Measurements from ENCODE around the gene UXS1. TPM values are rescaled to one million over a fixed set of nuclear protein-coding genes. Genes with fewer than 3 reads are reported as not detected.
"Not testable (repeated sequence)": the region's sequence is repeated elsewhere in the genome, so short reads cannot be mapped to it uniquely, and the experiment has no call there.

UXS1 gene
- total and polyA plus RNA-seq, 8 donors, result 4.3 to 23.6 (median 10.4) TPM

DNA sequence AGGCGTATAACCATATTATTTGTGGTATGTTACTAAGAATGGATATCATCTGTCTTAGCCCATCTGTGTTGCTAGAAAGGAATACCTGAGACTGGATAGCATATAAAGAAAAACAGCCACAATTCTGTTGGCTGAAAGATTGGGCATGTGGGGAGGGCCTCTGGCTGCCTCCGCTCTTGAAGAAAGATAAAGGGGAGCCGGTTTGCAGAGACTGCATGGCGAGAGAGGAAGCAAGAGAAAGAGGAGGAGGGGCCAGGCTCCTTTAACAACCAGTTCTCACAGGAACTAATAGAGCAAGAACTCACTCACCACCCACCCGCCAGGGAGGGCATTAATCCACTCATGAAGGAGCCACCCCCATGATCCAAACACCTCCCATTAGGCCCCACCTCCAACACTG lies 29.2 kb upstream of the UXS1 start:
- no peak overlapping the region for H3K27ac ChIP-seq
- FAIRE-seq (no peak), DNase-seq (no peak), ATAC-seq (no peak)
- H3K36me3 ChIP-seq, result no peaks in the 10 kb centered on the region
- no peaks in the 10 kb centered on the region for H3K9me3 ChIP-seq
- intact Hi-C loops (cut with DNase I), result no loop called here
- TF ChIP-seq, protein P1, sequence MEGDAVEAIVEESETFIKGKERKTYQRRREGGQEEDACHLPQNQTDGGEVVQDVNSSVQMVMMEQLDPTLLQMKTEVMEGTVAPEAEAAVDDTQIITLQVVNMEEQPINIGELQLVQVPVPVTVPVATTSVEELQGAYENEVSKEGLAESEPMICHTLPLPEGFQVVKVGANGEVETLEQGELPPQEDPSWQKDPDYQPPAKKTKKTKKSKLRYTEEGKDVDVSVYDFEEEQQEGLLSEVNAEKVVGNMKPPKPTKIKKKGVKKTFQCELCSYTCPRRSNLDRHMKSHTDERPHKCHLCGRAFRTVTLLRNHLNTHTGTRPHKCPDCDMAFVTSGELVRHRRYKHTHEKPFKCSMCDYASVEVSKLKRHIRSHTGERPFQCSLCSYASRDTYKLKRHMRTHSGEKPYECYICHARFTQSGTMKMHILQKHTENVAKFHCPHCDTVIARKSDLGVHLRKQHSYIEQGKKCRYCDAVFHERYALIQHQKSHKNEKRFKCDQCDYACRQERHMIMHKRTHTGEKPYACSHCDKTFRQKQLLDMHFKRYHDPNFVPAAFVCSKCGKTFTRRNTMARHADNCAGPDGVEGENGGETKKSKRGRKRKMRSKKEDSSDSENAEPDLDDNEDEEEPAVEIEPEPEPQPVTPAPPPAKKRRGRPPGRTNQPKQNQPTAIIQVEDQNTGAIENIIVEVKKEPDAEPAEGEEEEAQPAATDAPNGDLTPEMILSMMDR (IDR thresholded peaks at IDR 0.05), result no peak
- 79 to 84% methylated on average over 5 of the region's 5 CpGs for WGBS, 2 donors
- H3K4me3 ChIP-seq, result no peak overlapping the region
- H3K4me1 ChIP-seq, result no peaks in the 10 kb centered on the region
- no peaks in the 10 kb centered on the region for H3K27me3 ChIP-seq

DNA sequence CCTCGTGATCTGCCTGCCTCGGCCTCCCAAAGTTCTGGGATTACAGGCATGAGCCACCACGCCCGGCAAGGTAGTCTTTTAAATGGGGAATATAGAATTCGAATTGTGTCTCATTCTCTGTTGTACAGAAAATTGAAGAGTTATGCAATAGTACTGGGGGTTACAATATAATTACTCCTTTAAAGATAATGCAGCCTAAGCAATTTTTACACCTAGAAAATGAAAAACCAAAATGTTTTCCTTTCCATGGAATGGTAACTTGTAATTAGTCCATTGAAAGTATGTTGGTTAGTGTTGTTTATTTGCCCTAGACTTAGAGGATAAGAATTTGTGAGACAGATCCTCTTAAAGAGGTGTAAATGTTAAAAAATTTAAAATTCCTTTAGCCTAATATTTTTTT lies 28.0 kb upstream of the UXS1 start:
- H3K36me3 ChIP-seq; H3K9me3 ChIP-seq; ATAC-seq; FAIRE-seq; H3K4me1 ChIP-seq; H3K27ac ChIP-seq; intact Hi-C loops (cut with DNase I); H3K27me3 ChIP-seq; H3K4me3 ChIP-seq; DNase-seq: not testable (repeated sequence)
- WGBS, 2 donors, result 93 to 95% methylated on average over 5 of the region's 5 CpGs

DNA sequence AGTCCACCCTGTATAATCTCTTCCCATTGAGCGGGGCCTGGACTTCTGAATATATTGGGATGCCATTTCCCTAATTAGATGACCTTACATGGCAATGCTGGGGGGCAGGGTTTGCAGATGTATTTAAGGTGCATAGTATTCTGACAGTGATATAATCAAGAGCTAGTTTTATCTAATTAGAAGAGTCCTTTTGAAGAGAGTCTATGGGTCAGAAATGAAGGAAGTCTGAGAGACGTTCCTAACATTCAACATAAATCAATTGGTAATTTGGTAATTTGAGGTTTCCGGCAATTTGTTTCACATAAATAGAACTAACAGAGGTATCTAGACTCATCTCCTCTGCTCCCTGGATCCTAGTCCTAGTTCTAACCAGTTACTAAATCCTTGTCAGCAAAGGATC lies 25.7 kb upstream of the UXS1 start:
- intact Hi-C loops (cut with DNase I), result no loop called here
- Histone ChIP-seq H3K27me3 (no peaks in the 10 kb centered on the region), H3K9me3 (no peaks in the 10 kb centered on the region), H3K27ac (no peak overlapping the region), H3K36me3 (no peaks in the 10 kb centered on the region), H3K4me1 (no peaks in the 10 kb centered on the region), H3K4me3 (no peak overlapping the region)
- DNase-seq (no peak), ATAC-seq (no peak), FAIRE-seq (no peak)
- 81 to 91% methylated on average over 3 of the region's 3 CpGs for WGBS, 2 donors
- TF ChIP-seq, protein P1 (IDR thresholded peaks at IDR 0.05), result no peak

DNA sequence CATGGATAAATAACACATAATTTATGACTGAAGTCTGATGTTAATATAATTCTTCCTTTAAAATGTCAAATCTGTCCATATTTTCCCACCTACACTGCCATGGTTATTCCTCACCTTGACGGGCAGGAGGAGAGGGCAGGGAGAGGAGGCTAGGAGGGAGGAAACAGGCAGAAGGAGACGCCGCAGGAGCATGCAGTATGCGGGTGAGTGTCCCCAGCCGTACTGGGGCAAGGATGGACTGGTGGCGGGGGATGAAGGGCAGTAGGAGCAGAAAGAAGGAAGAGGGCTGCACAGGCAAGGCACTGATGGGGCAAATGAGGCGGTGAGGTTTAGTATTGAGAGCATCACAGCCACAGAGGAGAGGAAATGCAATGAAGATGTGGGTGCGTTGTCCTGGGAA lies 25.1 kb upstream of the UXS1 start:
- not testable (repeated sequence) for FAIRE-seq, H3K27ac ChIP-seq, ATAC-seq

DNA sequence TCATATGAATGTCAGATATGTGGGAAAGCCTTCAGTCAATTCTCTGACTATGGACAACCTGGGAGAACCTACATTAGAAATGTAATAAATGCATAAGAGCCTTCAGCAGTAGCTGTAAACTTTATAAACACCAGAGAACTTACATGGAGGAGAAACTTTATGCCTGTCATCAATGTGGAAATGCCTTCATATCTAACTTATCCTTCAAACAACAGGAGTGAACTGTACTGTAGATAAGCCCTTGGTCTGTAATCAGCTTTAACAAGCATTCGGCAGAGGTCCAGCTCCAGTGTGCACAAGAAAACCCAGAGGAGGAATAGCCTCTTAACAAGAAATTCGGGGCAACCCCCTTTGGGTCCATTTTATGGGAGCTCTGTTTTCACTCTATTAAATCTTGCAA lies 14.8 kb upstream of the UXS1 start:
- H3K27ac ChIP-seq, result no peak overlapping the region
- FAIRE-seq (no peak), ATAC-seq (no peak), DNase-seq (no peak)
- H3K4me3 ChIP-seq, result no peak overlapping the region
- H3K36me3 ChIP-seq, result no peaks in the 10 kb centered on the region
- H3K9me3 ChIP-seq, result no peaks in the 10 kb centered on the region
- H3K27me3 ChIP-seq, result no peaks in the 10 kb centered on the region
- H3K4me1 ChIP-seq, result no peaks in the 10 kb centered on the region
- TF ChIP-seq, protein P1 (IDR thresholded peaks at IDR 0.05), result no peak
- 42 to 56% methylated on average over 2 of the region's 2 CpGs for WGBS, 2 donors
- intact Hi-C loops (cut with DNase I), result no loop called here

More for the DNA sequence above, 25.1 kb upstream of the UXS1 start:
- 79 to 90% methylated on average over 5 to 6 of the region's 8 CpGs for WGBS, 2 donors
- H3K36me3 ChIP-seq; H3K9me3 ChIP-seq; intact Hi-C loops (cut with DNase I); H3K27me3 ChIP-seq; H3K4me3 ChIP-seq; H3K4me1 ChIP-seq; DNase-seq: not testable (repeated sequence)

DNA sequence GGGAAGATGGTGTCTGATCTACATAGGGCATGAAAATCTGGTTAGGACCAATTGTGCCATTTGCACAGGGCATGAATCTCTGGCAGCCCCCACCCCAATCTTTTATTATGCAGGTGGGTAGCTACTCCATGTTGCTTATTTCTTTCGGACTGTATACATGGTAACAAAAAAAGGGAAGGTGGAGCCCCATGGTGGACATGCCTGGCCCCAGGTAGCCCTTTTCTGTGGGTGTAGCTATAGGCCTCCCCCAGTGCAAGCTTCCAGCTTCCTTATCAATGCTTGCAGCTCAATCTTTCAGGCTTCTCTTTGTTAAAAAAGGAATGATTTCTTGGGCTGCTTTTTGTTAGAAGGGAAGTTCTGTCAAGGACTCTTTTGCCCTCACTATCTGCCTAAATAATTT lies 14.3 kb upstream of the UXS1 start:
- Histone ChIP-seq H3K27me3 (no peaks in the 10 kb centered on the region), H3K36me3 (no peaks in the 10 kb centered on the region), H3K9me3 (no peaks in the 10 kb centered on the region), H3K27ac (no peak overlapping the region), H3K4me1 (no peaks in the 10 kb centered on the region), H3K4me3 (no peak overlapping the region)
- ATAC-seq, result no peak
- FAIRE-seq, result no peak
- WGBS, 2 donors, result 80 to 100% methylated on average over 1 of the region's 1 CpG
- no peak for DNase-seq
- TF ChIP-seq, protein P1 (IDR thresholded peaks at IDR 0.05), result no peak
- intact Hi-C loops (cut with DNase I), result no loop called here

Measured in pancreas (tissue), 10 donors.